GM19438 (cell line): Measurements from ENCODE around the gene GNA15.
"Not testable (repeated sequence)": the region's sequence is repeated elsewhere in the genome, so short reads cannot be mapped to it uniquely, and the experiment has no call there.

Experiments used
- ATAC-seq: cut with Tn5 transposase; IDR thresholded peaks from one replicate; pipeline ENCODE4 v1.9.1; 2021; ENCODE audit warnings: low read depth; ENCODE audit not compliant: unreplicated experiment

Gene GNA15

GRCh38 chr19:3189702-3190469 is 54.1 kb downstream of the GNA15 start:
- ATAC-seq, result no peak

GRCh38 chr19:3190470-3190770 is 54.6 kb downstream of the GNA15 start:
- no peak for ATAC-seq

- no peak for ATAC-seq
Measured at GRCh38 chr19:3190921-3191805, 55.3 kb downstream of the GNA15 start.

GRCh38 chr19:3191806-3192104 is 55.9 kb downstream of the GNA15 start:
- not testable (repeated sequence) for ATAC-seq

GRCh38 chr19:3192228-3192635 is 56.4 kb downstream of the GNA15 start:
- ATAC-seq, result no peak

- ATAC-seq, result no peak
Measured at GRCh38 chr19:3192684-3193083, 56.9 kb downstream of the GNA15 start.

- no peak for ATAC-seq
Measured at GRCh38 chr19:3193256-3194105, 57.6 kb downstream of the GNA15 start.

- no peak for ATAC-seq
Measured at GRCh38 chr19:3194106-3195087, 58.6 kb downstream of the GNA15 start.

GRCh38 chr19:3196064-3196932 is 60.5 kb downstream of the GNA15 start:
- no peak for ATAC-seq

GRCh38 chr19:3196933-3197205 is 61.0 kb downstream of the GNA15 start:
- ATAC-seq, result no peak

GRCh38 chr19:3198901-3199700 is 63.3 kb downstream of the GNA15 start:
- ATAC-seq, result no peak

- no peak for ATAC-seq
Measured at GRCh38 chr19:3201072-3201700, 65.4 kb downstream of the GNA15 start.

GRCh38 chr19:3201911-3202310 is 66.1 kb downstream of the GNA15 start:
- ATAC-seq, result no peak

- no peak for ATAC-seq
Measured at GRCh38 chr19:3202346-3202745, 66.5 kb downstream of the GNA15 start.

GRCh38 chr19:3202895-3203294 is 67.1 kb downstream of the GNA15 start:
- not testable (repeated sequence) for ATAC-seq

- no peak for ATAC-seq
Measured at GRCh38 chr19:3203805-3204645, 68.2 kb downstream of the GNA15 start.

GRCh38 chr19:3204646-3205275 is 68.9 kb downstream of the GNA15 start:
- no peak for ATAC-seq
